KMS-11 (cell line): ENCODE results near the gene HCLS1.

Source experiments
- H2AFZ ChIP-seq: fragments of 200-600 bp; sonication (generic); 2 replicates; pipeline ENCODE4 v1.6.1; 2016; ENCODE audit warnings: antibody characterized with exemption, mixed run types, low read depth
- H3K27ac ChIP-seq: fragments of 200-600 bp; sonication (generic); 2 replicates; pipeline ENCODE4 v1.6.1; 2016; ENCODE audit warnings: mild to moderate bottlenecking, mixed run types
- H3K27me3 ChIP-seq: fragments of 200-600 bp; sonication (generic); 2 replicates; pipeline ENCODE4 v1.6.1; 2017; ENCODE audit warnings: mild to moderate bottlenecking, low read depth, mixed run types, moderate library complexity; ENCODE audit not compliant: insufficient read depth
- H3K36me3 ChIP-seq: fragments of 200-600 bp; sonication (generic); 2 replicates; pipeline ENCODE4 v1.6.1; 2017; ENCODE audit warnings: mild to moderate bottlenecking, mixed run types; ENCODE audit not compliant: insufficient read depth
- H3K4me1 ChIP-seq: fragments of 200-600 bp; sonication (generic); 2 replicates; pipeline ENCODE4 v1.6.1; 2016; ENCODE audit warnings: mild to moderate bottlenecking, low read depth, mixed run types; ENCODE audit not compliant: poor library complexity, severe bottlenecking
- H3K4me2 ChIP-seq: fragments of 200-600 bp; sonication (generic); 2 replicates; pipeline ENCODE4 v1.7.0; 2016; ENCODE audit warnings: mild to moderate bottlenecking, mixed run types
- H3K4me3 ChIP-seq: fragments of 200-600 bp; sonication (generic); IDR thresholded peaks from 2 replicates; pipeline ENCODE4 v1.6.1; 2017; ENCODE audit warnings: low read depth, low read length, mixed read lengths; ENCODE audit not compliant: insufficient read depth
- H3K79me2 ChIP-seq: fragments of 200-600 bp; sonication (generic); 2 replicates; pipeline ENCODE4 v1.6.1; 2016; ENCODE audit warnings: low read depth, mixed run types; ENCODE audit not compliant: insufficient read depth
- H3K9ac ChIP-seq: fragments of 200-600 bp; sonication (generic); 2 replicates; pipeline ENCODE4 v1.6.1; 2016; ENCODE audit warnings: mild to moderate bottlenecking, mixed run types
- H4K20me1 ChIP-seq: fragments of 200-600 bp; sonication (generic); 2 replicates; pipeline ENCODE4 v1.6.1; 2016; ENCODE audit warnings: mild to moderate bottlenecking, mixed run types; ENCODE audit not compliant: insufficient read depth
- CTCF ChIP-seq: fragments of 200-600 bp; sonication (generic); conservative IDR thresholded peaks from 2 replicates; pipeline ENCODE4 v1.6.1; 2017; ENCODE audit warnings: low read depth, mild to moderate bottlenecking, antibody characterized with exemption, low read length, moderate library complexity, mixed read lengths

HCLS1 gene

GRCh38 chr3:121703973-121704372 lies 43.3 kb upstream of the HCLS1 start:
- H3K27me3 ChIP-seq = no peaks in the 10 kb centered on the region
- H3K4me3 ChIP-seq = no peak overlapping the region
- H3K4me1 ChIP-seq = no peaks in the 10 kb centered on the region
- H3K9ac ChIP-seq = no peak overlapping the region
- H3K79me2 ChIP-seq = no peaks in the 10 kb centered on the region
- no peak overlapping the region for H2AFZ ChIP-seq
- TF ChIP-seq CTCF = no peak
- no peaks in the 10 kb centered on the region for H4K20me1 ChIP-seq
- no peaks in the 10 kb centered on the region; the same call in 1 of the 2 replicates for H3K36me3 ChIP-seq
- no peak overlapping the region for H3K27ac ChIP-seq
- no peak overlapping the region for H3K4me2 ChIP-seq

GRCh38 chr3:121698901-121699300 lies 38.2 kb upstream of the HCLS1 start:
- no peaks in the 10 kb centered on the region for H4K20me1 ChIP-seq
- no peak for TF ChIP-seq CTCF
- no peak overlapping the region for H3K9ac ChIP-seq
- no peaks in the 10 kb centered on the region for H3K79me2 ChIP-seq
- H3K4me1 ChIP-seq = no peaks in the 10 kb centered on the region
- H3K4me2 ChIP-seq = no peak overlapping the region
- no peaks in the 10 kb centered on the region for H3K27me3 ChIP-seq
- no peak overlapping the region for H2AFZ ChIP-seq
- no peak overlapping the region for H3K4me3 ChIP-seq
- H3K36me3 ChIP-seq = peaks cover 4% of the 10 kb centered on the region; the same call in 1 of the 2 replicates
- no peak overlapping the region for H3K27ac ChIP-seq

- H3K79me2 ChIP-seq = no peaks in the 10 kb centered on the region
- no peak overlapping the region for H3K4me3 ChIP-seq
- H3K4me2 ChIP-seq = no peak overlapping the region
- H3K9ac ChIP-seq = no peak overlapping the region
- no peaks in the 10 kb centered on the region for H3K27me3 ChIP-seq
- peaks cover 4% of the 10 kb centered on the region; the same call in 1 of the 2 replicates for H3K36me3 ChIP-seq
- H2AFZ ChIP-seq = no peak overlapping the region
- H4K20me1 ChIP-seq = no peaks in the 10 kb centered on the region
- no peak for TF ChIP-seq CTCF
- no peak overlapping the region for H3K27ac ChIP-seq
- no peaks in the 10 kb centered on the region for H3K4me1 ChIP-seq
Observed at GRCh38 chr3:121698476-121698875, 37.8 kb upstream of the HCLS1 start.

DNA sequence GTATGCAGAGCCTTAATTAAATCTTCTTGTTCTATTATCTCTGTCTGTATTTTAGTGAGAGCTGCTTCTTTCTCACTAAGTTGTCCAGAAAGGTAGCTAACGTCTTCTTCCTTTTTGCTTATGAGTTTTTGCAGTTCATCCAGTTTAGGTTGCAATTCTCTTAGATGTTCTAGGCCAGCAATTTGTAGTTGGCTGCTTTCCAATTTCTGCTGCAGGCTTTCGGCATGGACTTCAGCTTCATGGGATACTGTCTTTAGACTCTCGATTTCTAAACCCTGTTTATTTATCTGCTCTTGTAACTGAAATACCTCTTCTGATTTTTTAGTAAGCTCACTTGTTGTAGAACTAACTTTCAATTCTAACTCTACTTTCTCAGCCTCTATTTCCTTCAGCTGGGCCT lies 35.5 kb upstream of the HCLS1 start:
- H3K27ac ChIP-seq = no peak overlapping the region
- no peaks in the 10 kb centered on the region for H4K20me1 ChIP-seq
- no peaks in the 10 kb centered on the region for H3K27me3 ChIP-seq
- H3K9ac ChIP-seq = no peak overlapping the region
- H3K4me1 ChIP-seq = peaks cover 16% of the 10 kb centered on the region
- no peaks in the 10 kb centered on the region for H3K79me2 ChIP-seq
- no peak overlapping the region for H2AFZ ChIP-seq
- no peak overlapping the region for H3K4me2 ChIP-seq
- peaks cover 4% of the 10 kb centered on the region; the same call in 1 of the 2 replicates for H3K36me3 ChIP-seq
- H3K4me3 ChIP-seq = no peak overlapping the region
- no peak for TF ChIP-seq CTCF
